ENCODE data around the gene RAET1L.
"Not testable (repeated sequence)": the region's sequence is repeated elsewhere in the genome, so short reads cannot be mapped to it uniquely, and the experiment has no call there.

Gene RAET1L

GRCh38 chr6:149991472-149991795 lies 33.9 kb downstream of the RAET1L start:
- DNase-seq (ENCODE audit: low read depth in 3 of 3) = not testable (repeated sequence)

DNA sequence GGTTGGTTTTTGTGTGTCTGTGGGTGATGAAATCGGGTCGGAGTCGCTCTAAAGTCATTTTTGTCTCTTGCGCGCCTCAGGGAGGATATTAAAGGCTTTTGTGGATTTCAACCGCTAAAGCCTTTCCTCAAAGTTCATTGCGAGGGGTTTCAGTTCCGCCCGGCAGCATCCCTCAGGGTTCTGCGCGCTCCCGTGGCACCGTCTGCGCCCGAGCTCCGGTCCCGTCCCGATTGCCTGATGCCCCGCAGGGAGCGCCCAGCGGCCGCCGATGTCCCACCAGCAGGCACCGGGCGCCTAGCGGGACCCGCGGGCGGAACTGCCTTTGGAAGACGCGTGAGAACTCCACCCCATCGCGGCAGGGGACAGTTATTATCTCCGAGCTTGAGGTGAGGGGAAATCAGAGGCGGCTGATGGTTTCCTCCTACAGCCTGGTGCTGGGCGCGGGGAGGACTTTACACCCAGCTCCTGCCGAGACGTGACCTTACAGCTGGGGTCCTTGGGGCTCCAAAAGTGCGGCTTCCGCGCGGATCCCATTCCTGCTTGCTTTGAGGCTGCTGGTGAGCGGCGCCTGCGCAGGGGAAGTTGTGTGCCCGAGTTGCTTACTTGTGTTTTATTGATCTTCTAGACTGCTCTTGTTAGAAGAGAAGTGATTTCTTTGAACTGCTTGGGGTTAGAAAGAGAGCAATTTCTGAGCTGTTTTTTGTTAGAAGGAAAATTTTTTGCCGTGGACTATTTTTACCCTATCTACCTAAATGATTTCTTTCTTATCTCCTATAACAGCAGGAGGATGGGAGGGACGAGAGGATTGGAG lies 34.5 kb downstream of the RAET1L start:
- no peak for DNase-seq (ENCODE audit: low read depth in 3 of 3)

DNA sequence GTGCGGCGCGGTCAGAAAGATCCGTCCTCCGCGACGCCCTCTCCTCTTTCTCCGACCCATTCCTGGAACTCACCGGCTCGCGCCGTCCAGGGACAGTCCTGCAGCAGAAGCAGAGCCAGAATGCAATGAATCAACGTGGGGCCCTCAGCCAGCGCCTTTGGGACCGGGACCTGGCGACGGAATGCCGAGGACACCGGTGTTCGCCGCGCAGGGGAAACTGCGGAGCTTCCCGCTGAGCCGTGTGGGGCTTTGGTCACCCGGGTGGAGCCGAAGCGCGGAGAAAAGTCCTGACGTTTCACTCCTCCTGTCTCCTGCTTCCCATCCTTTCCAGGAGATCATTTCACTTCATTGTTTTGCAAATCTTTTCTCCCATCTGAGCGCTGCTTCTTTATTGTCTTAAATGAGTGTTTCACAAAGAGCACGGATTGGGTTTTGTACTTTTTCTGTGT lies 35.1 kb downstream of the RAET1L start:
- no peak for DNase-seq (ENCODE audit: low read depth in 3 of 3)

DNA sequence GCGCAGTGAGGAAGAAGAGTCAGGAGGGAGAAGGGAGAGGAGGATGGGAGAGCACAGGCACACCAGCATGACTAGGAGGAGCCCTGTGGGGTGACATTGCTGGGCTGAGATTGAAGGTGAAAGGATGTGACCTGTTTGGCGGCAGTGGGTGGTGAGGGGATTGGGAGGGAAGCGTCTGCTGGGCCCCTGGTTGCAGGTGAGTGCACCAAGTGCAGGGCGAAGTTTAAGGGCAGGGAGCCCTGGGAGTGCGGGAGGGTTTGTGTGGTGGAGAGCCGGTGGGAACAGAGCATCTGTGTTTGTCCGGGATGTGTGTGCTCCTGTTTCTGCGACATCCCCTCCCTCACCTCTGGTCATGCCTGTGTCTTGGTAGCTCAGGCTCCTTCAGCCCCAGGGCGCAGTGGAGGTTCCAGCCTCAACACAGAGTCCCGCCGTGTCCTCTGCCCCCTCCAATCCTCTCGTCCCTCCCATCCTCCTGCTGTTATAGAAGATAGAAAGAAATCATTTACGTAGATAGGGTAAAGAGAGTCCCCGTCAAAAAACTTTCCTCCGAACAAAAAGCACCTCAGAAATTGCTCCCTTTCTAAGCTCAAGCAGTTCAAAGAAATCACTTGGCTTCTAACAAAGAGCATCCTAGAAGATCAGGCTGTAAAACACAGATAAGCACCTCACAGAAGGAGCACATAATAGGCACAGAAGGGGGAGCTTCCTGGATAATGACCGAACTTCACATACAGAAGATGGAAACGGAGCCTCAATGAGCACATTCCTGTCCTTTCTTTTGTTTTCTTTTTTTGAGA lies 36.6 kb downstream of the RAET1L start:
- no peak for DNase-seq (ENCODE audit: low read depth in 3 of 3)

DNA sequence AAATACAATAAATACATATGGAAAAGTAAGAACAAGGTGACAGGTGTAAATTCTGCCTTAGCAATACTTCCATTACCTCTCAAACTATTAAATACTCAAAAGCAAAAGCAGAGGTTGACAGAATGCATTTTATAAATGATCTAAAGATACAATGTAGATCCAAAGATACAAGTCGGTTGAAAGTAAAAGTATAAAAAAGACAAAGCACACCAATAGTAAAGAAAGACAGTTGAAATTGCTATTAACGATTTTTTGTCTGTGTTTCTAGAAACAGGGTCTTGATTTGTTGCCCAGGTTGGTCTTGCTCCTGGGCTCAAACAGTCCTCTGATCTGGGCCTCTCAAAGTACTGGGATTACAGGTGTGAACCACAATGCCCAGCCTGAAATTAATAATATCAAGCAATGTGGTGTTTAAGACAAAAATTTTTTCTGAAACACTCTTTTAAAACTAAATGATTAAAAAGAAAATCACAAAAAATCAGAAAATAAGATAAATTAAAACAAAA lies 37.7 kb downstream of the RAET1L start:
- no peak for DNase-seq (ENCODE audit: low read depth in 3 of 3)

GRCh38 chr6:149985481-149985937 lies 39.8 kb downstream of the RAET1L start:
- DNase-seq (ENCODE audit: low read depth in 3 of 3) = no peak

GRCh38 chr6:149984773-149985172 lies 40.6 kb downstream of the RAET1L start:
- no peak for DNase-seq (ENCODE audit: low read depth in 3 of 3)

- DNase-seq (ENCODE audit: low read depth in 3 of 3) = no peak
Measured at GRCh38 chr6:149983145-149983544, 42.2 kb downstream of the RAET1L start.

DNA sequence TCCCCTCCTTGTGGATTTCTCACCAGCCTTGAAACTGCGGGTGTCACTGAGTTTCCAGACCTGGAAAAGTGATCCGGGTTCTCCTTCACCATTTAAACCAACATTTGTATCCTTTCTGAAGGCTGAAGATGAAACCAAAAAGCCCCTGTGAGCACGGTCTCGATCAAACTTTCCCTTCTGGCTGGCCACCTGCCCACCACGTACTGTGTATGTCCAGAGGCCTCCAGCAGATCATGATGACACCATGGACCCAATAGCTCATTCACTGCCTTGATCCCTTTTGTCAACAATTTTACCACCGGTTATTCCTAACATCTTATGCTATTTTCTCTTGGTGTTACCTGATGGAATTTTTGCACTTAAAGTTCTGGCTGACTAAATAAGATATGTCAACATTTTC lies 46.0 kb downstream of the RAET1L start:
- no peak for DNase-seq (ENCODE audit: low read depth in 3 of 3)

GRCh38 chr6:149978610-149979009 lies 46.7 kb downstream of the RAET1L start:
- no peak for DNase-seq (ENCODE audit: low read depth in 3 of 3)

GRCh38 chr6:149977221-149977620 lies 48.1 kb downstream of the RAET1L start:
- DNase-seq (ENCODE audit: low read depth in 3 of 3) = no peak

- no peak for DNase-seq (ENCODE audit: low read depth in 3 of 3)
Measured at GRCh38 chr6:149975400-149975799, 49.9 kb downstream of the RAET1L start.

GRCh38 chr6:149974825-149975224 lies 50.5 kb downstream of the RAET1L start:
- no peak for DNase-seq (ENCODE audit: low read depth in 3 of 3)

GRCh38 chr6:149974394-149974793 lies 50.9 kb downstream of the RAET1L start:
- DNase-seq (ENCODE audit: low read depth in 3 of 3) = not testable (repeated sequence)

DNA sequence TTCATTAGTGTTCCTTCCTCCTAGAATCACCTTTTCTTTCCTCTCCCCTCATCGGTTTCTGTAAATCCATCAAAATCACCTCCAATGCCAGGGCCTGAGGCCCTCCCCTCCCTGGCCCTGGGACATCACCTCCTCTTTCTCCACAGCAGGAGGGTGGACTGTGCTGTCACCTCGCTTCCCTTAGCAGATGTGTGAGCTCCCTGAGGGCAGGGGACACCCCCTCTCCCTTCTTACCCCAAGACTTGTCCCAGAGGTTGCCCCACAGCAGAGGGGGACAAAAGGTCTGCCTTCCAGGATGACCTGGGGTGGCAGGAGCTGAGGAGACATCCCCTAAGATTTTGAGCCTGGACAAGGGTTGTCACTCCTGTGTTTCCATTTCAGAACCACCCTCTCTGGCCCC lies 55.7 kb downstream of the RAET1L start:
- DNase-seq (ENCODE audit: low read depth in 3 of 3) = no peak

GRCh38 chr6:149968909-149969308 lies 56.4 kb downstream of the RAET1L start:
- DNase-seq (ENCODE audit: low read depth in 3 of 3) = not testable (repeated sequence)

All from stimulated activated CD4-positive, alpha-beta T cell treated with anti-CD3 and anti-CD28 coated beads, TNF-alpha, amount 100 ng/mL, for 48 hours (primary cell).